ENCODE data around the gene GUCY1B1.
"Not testable (repeated sequence)": the region's sequence is repeated elsewhere in the genome, so short reads cannot be mapped to it uniquely, and the experiment has no call there.

Gene GUCY1B1

DNA sequence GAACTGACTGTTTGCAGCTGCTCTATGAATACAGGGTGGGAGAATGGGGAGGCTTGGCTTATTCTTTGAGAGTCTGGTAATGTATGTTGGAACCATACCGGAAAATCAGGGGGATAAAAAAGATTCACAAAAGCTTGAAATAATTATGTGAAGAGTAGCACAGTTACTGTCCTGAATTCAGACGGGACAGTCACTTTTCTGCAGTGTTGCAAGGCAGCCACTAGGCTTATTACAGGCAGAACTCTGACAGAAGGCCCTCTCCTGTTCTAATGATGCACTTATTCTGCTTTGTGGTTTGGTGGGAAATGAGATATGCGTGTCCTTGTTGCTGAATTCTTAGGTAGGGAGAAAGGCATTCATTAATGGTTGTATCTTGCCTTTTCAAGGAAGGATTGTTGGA lies 37.2 kb downstream of the GUCY1B1 start:
- Histone ChIP-seq H3K4me2 (no peak overlapping the region), H3K4me3 (IDR thresholded peaks at IDR 0.05; ENCODE audit: insufficient read depth, low read depth, low read length) (no peak overlapping the region), H3K27ac (no peak overlapping the region), H2AFZ (ENCODE audit: low read depth) (no peak overlapping the region), H3K36me3 (ENCODE audit: insufficient read depth) (no peaks in the 10 kb centered on the region), H3K4me1 (ENCODE audit: low read depth, poor library complexity, severe bottlenecking) (no peaks in the 10 kb centered on the region), H3K79me2 (ENCODE audit: insufficient read depth, low read depth) (no peaks in the 10 kb centered on the region), H3K9ac (no peak overlapping the region), H3K27me3 (ENCODE audit: insufficient read depth, low read depth) (no peaks in the 10 kb centered on the region), H4K20me1 (ENCODE audit: insufficient read depth) (no peaks in the 10 kb centered on the region)
- TF ChIP-seq CTCF (conservative IDR thresholded peaks at IDR 0.05; ENCODE audit: low read depth, low read length) = peak; percentile 59

- not testable (repeated sequence) for H3K9ac ChIP-seq; H3K27ac ChIP-seq; H3K4me1 ChIP-seq (ENCODE audit: low read depth, poor library complexity, severe bottlenecking); H3K4me2 ChIP-seq; H2AFZ ChIP-seq (ENCODE audit: low read depth); H3K36me3 ChIP-seq (ENCODE audit: insufficient read depth); H3K4me3 ChIP-seq (IDR thresholded peaks at IDR 0.05; ENCODE audit: insufficient read depth, low read depth, low read length); H4K20me1 ChIP-seq (ENCODE audit: insufficient read depth); H3K27me3 ChIP-seq (ENCODE audit: insufficient read depth, low read depth); H3K79me2 ChIP-seq (ENCODE audit: insufficient read depth, low read depth)
These were observed 38.8 kb downstream of the GUCY1B1 start for GRCh38 chr4:155797581-155797980.

- TF ChIP-seq CTCF (conservative IDR thresholded peaks at IDR 0.05; ENCODE audit: low read depth, low read length) = no peak
- no peaks in the 10 kb centered on the region for H3K36me3 ChIP-seq (ENCODE audit: insufficient read depth)
- H2AFZ ChIP-seq (ENCODE audit: low read depth) = no peak overlapping the region
- H3K9ac ChIP-seq = no peak overlapping the region
- H3K4me1 ChIP-seq (ENCODE audit: low read depth, poor library complexity, severe bottlenecking) = no peaks in the 10 kb centered on the region
- no peak overlapping the region for H3K27ac ChIP-seq
- H3K4me2 ChIP-seq = no peak overlapping the region
- H3K27me3 ChIP-seq (ENCODE audit: insufficient read depth, low read depth) = no peaks in the 10 kb centered on the region
- no peaks in the 10 kb centered on the region for H3K79me2 ChIP-seq (ENCODE audit: insufficient read depth, low read depth)
- H3K4me3 ChIP-seq (IDR thresholded peaks at IDR 0.05; ENCODE audit: insufficient read depth, low read depth, low read length) = no peak overlapping the region
- H4K20me1 ChIP-seq (ENCODE audit: insufficient read depth) = no peaks in the 10 kb centered on the region
These were observed 40.4 kb downstream of the GUCY1B1 start for GRCh38 chr4:155799116-155799793.

- H2AFZ ChIP-seq (ENCODE audit: low read depth) = no peak overlapping the region
- TF ChIP-seq CTCF (conservative IDR thresholded peaks at IDR 0.05; ENCODE audit: low read depth, low read length) = no peak
These were observed 40.9 kb downstream of the GUCY1B1 start for GRCh38 chr4:155799794-155800123.

GRCh38 chr4:155800685-155801343 lies 42.0 kb downstream of the GUCY1B1 start:
- Histone ChIP-seq H3K27me3 (ENCODE audit: insufficient read depth, low read depth) (no peaks in the 10 kb centered on the region), H3K9ac (no peak overlapping the region), H4K20me1 (ENCODE audit: insufficient read depth) (no peaks in the 10 kb centered on the region), H3K4me2 (no peak overlapping the region), H3K79me2 (ENCODE audit: insufficient read depth, low read depth) (no peaks in the 10 kb centered on the region), H3K4me3 (IDR thresholded peaks at IDR 0.05; ENCODE audit: insufficient read depth, low read depth, low read length) (no peak overlapping the region), H3K36me3 (ENCODE audit: insufficient read depth) (no peaks in the 10 kb centered on the region), H2AFZ (ENCODE audit: low read depth) (no peak overlapping the region), H3K4me1 (ENCODE audit: low read depth, poor library complexity, severe bottlenecking) (no peaks in the 10 kb centered on the region), H3K27ac (no peak overlapping the region)
- TF ChIP-seq CTCF (conservative IDR thresholded peaks at IDR 0.05; ENCODE audit: low read depth, low read length) = no peak

More at GRCh38 chr4:155799794-155800123, 40.9 kb downstream of the GUCY1B1 start:
- no peak overlapping the region for H3K4me2 ChIP-seq
- no peaks in the 10 kb centered on the region for H4K20me1 ChIP-seq (ENCODE audit: insufficient read depth)
- H3K27me3 ChIP-seq (ENCODE audit: insufficient read depth, low read depth) = no peaks in the 10 kb centered on the region
- H3K9ac ChIP-seq = no peak overlapping the region
- H3K4me1 ChIP-seq (ENCODE audit: low read depth, poor library complexity, severe bottlenecking) = no peaks in the 10 kb centered on the region
- no peaks in the 10 kb centered on the region for H3K79me2 ChIP-seq (ENCODE audit: insufficient read depth, low read depth)
- no peaks in the 10 kb centered on the region for H3K36me3 ChIP-seq (ENCODE audit: insufficient read depth)
- no peak overlapping the region for H3K27ac ChIP-seq
- no peak overlapping the region for H3K4me3 ChIP-seq (IDR thresholded peaks at IDR 0.05; ENCODE audit: insufficient read depth, low read depth, low read length)
